CD4-positive, alpha-beta T cell treated with Interferon alpha-2 for 1 hour (primary cell): Measurements from ENCODE around the gene MRGPRG.

Experiments
- DNase-seq, 2 donors: peaks; one replicate each; pipeline ENCODE4 v3.0.0-alpha.2; 2020 to 2022

The MRGPRG gene

GRCh38 chr11:3225826-3226750 is 7.5 kb upstream of the MRGPRG start:
- no peak for DNase-seq

DNA sequence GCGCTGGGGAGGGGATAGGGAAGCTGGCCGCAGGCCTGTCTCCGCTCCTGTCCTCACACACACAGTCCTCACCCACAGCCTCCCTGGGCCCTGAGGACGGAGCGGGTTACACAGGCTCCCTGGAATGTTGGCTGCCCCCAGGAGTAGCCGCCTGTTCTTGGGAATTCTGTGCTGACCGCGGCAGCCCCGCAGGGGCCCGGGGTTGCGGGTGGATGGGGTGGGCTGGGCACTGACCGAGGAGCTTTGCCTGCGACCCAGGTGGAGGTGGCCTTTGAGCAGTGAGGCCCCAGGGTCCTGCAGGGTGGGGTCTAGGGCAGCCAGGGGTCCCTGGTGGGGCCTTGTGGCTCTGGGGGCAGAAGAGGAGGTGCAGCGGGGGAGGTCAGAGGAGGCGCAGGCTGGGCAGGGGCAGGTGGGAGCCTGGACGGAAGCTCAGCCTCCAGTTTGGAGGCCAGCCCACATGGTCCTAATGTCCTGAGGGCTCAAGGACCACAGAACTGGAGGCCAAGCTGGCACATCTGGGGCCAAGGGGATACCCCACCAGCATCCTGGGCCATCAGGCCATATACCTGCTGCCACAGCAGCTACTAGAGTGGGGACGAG is 6.6 kb upstream of the MRGPRG start:
- DNase-seq, result no peak

DNA sequence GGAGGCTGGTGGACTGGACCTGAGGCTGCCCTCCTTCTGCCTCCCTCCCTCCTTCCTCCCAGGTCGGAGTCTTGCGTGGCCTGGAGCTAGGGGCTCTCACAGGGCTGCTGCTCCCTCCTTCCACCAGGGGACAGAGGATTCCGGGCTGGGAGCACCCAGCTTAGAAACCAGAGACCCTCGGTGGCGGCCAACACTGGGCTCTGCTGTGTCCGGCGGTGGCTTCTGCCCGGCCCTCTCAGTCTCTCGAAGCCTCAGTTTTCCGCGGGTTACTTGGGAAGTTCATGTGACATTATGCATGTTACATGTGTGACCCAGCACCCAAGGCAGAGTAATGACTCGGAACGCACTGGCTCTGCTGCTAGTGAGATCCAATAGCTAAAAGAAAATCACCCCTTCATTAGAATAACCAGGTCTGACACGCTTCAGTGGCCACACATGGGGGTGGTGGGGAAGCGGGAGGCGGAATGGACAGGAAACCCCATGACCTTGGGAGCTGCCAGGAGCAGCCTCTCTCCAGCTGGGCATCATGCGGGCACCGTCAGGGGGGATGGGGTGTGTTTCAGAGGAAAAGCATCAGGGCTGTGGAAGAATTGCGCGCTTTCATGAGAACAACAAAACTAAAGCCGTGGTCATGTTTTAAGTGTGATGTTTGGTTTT is 5.9 kb upstream of the MRGPRG start:
- DNase-seq, result no peak

DNA sequence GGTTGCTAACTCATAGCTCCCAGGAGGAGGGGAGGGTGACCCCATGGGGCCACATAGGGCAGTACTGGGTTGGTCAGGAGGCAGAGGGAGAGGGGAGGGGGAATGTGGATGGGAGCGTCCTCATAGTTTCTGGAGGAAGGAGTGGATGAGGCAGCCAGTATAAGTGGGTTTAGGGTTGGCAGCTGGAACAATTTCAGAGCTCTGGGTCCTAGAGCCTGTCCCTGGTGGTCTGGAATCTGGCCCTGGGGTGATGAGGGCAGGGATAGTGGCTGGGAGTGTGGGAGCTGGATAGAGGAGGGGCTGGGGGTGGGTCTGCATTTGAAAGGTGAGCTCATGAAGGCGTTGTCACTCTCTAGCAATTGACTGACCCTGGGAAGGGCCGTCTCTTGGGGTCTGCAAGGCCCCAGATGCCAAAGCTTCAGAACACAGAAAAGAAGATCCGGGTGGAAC is 5.3 kb upstream of the MRGPRG start:
- DNase-seq, result no peak

DNA sequence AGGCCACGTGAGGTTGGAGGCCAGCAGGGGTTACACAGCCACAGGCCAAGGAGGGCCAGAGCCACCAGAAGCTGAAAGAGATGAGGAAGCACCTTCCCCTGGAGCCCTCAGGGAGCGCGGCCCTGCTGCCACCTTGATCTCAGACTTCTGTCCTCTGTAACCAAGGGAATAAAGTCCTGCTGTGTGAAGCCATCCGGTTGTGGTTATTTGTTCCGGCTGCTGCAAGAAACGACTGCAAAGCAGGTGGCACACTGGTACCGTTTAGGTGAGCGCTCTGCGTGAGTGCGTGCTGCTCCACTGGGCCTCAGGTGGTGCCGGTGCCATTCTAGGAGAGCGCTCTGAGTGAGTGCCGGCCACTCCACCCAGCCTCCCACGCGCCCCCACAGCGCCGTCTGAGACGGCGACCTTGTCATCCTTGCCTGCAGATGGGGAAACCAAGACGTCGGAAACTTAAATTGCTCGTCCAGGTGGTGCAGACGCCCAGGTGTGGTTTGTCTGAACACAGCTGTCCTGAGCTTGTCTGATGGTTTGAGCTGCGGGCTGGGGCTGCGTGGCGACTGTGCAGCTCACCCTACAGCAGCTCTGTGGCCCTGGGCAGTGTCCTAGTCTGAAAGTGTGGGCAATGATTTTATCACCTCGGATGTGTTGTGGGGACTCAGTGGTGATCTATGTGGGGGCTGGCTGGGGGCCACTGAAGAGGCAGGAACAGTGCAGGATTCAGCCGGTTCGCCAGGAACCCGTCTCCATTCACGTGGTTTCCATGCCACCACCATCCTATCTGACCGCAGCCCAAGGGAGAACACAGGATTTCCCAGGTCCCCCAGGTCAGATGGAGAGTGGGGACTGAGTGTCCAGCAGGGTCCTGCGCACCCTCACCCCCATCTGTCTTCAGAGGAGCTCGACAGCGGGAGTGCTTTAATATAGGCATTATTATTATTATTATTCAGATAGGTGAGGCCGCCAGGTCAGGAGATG is 4.6 kb upstream of the MRGPRG start:
- no peak for DNase-seq

DNA sequence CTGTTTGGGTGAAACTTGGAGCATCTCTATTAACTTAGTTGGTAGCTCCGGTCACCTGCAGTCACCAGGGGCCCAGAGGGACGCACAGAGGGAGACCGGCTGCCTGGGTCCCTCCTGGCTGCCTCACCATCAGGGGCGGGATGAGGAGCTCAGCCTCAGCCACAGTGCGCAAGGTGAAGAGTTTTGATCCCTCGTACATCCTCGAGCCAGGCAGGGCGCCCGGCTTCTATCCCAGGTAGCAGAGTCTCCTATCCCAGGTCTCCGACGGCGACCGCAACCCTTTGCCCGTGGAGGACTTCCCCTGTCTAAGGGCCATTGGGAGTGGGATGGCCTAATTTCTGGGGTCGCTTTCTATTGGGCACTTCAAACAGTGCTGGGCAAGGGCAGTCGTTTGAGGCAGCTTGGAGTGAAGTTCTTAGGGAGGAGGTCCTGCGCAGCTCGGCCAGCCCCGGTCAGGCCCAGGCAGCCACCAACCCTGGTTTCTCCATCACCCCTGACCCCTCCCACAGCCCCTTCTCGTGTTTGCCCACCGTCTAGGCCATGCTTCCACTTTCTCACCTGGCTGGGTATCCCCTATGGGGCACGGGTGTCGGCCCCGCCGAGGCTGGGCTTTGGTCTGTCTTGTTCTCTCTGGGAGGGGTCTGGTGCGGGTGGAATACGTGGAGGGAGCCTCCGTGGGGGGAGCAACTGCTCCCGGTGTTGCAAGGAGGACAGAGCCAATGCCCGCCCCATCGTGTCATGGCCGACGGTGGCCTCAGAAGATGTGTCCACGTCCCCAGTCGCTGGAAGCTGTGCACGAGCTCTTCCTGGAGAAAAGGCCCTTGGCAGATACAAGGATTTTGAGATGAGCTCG is 3.6 kb upstream of the MRGPRG start:
- DNase-seq, result no peak

DNA sequence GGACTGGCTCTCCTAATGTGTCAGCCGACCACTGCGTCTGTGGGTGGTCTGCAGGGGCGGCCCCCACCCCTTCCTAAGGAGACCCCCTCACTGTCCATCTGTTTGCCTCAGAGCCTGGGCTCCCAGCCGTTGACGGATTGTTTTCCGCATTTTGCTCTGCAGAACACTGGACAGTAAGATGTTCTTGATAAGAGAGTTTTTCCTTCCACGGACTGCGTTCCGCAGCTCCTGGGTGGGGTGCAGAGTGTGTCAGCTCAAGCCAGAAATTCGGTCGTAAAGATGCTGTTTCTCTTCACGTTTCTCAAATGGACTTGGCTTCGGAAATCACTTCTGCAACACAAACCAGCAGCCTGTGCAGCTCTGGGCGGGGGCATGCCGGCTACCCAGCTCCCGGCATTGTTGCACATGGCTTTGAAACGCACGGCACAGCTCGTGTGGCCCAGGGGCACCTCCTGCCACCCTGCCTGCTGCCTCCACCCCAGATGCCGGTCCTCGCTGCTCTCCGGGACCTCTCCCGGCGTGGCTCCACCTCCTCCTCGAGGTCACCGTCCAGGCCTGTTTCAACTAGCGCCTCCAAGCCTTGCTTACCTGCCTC is 2.9 kb upstream of the MRGPRG start:
- DNase-seq, result no peak

DNA sequence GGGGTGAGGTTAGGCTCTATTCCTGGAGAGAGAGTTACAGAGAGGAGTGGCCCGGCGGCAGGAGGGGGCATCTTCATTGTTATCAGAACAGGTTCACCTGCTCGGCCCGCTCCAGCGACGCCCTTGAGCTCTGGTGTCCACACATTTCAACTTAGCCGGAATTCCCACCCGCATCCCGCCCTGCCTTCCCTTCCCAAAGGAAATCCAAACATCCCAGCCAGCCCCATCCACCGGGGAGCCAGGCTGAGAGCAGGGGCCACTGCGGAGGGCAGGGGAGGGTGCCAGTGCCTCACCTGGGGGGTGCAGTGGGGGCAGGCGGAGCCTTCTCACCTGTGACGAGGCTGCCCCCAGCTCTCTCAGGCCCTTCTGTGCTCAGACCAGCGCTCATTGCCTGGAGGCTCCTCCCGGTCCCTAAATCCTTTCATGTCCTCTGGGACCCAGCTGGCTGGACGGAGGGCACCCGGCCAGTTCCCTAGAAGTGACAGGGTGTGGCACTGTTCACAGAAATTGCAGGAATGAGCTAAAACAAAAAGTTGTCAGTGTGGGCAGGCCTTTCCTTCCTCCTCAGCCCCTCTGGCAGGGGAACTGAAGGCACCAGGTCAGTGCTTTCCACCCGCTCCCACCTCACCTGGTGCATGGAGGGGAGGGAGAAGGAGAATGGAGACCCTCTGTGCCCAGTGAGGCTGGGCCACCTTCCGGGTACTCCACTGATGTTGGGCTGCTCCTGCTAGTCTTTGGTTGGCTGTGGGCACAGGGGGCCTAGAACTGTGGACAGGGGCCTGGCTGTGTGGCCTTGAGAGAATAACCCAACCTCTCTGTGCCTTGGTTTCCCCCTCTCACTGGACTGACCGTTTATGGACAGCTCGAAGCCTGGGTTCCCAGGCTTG is 2.2 kb upstream of the MRGPRG start:
- no peak for DNase-seq

GRCh38 chr11:3220101-3220500 is 1.5 kb upstream of the MRGPRG start:
- no peak for DNase-seq

DNA sequence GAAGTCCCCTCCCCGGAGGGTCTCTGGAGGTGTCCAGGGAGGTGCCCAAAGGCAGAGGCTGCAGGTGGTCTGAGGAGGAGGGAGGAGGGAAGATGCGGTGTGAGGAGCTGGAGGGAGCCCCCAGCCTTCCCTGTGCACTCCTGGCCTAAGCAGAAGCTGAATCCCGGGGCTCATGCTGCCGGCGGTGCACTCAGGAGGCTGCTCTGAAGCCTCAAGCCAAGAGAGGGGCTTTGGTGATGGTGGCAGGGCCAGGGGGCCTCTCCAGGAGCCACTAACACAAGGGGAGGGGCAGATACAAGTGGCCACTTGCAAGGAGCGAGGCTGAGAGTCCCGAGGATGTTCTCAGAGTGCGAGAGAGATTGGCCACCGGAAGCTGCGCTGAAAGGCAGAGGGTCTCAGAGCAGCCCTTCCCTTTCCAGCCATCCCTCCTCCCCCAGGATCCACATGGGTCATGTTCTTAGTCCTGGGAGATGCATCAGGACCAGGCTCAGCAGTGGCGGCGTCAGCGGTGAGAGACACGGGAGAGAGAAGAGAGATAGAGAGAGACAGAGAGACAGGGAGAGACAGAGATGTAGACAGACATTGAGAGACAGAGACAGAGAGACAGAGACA is 774 bp upstream of the MRGPRG start:
- no peak for DNase-seq

DNA sequence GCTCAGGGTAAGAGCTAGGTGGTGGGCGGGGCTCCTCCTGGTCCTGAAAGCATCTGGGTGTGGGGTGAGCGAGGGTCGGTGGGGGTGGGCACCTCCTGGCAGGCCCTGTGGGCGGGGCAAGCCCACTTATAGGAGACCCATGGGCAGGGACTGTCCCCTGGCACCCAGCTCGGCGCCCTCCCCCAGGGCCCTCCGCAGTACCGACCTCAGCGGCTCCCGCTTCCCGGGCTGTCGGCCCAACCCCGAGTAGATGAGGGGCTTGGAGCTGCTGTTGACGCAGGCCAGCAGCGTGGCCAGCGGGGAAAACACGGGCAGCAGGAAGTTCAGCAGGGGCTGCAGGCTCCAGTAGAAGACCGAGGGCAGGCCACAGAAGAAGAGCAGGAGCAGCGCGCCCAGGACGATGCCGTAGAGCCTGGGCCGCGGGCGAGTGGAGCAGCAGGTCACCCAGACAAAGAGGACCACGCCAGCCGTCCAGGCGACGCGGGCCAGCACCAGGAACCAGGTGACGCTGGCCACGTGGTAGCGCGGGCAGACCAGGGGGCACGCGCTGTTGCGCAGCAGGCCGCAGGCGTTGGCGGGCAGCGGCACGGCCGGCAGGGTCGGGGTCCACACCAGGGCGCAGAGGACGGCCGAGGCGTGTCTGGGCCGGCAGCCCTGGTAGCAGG is 663 bp downstream of the MRGPRG start:
- DNase-seq, result no peak

DNA sequence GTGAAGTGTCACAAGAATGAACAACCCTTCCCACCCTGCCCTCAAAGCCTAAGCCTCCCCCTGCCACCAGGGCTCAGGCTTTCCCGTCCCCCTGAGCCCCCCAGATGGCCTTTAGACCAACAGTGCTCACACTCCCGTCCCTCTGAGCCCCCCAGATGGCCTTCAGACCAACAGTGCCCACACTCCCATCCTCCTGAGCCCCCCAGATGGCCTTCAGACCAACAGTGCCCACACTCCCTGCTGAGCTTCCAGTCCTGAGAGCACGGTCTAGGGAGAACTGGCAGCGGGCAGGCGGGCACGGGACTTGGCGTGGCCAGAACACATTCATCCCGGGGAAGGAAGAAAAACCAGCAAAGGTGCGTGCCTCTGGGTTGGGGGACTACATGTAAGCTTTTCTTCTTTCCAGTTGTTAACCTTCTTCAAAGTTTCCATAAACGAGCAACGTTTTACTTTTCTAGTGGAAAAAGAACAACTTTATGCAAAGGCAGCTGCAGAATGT is 2.5 kb downstream of the MRGPRG start:
- no peak for DNase-seq

DNA sequence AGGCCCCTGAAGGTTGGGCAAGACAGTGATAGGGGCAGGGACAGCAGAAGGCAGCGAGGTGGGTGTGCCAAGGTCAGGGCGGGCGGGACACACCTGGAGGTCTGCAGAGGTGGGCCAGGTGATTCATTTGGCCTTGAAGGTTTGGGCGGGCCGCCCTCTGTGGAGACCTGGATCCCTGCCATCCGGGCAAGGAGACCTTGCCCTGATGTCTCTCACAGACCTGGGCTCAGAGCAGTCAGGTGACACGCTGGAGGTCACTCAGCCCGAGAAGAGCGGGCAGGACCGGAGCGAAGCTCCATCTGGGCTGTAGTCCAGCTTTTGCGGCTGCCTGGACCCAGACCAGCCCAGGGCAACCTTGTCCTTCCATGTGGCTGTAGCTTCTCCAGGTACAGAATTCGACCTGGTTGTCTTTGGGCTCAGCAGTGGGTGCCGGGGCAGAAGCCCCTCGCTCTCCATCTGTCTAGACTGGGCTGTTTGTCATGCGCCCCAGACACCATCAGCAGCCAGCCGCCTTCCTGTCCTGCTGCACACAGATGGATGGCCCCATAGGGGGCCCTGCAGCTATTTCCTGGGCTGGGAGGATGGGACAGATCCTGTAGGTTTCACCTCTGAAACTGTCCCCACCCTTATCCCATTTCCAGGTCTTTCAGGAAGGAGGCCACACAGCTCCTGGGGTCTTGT is 3.1 kb downstream of the MRGPRG start:
- DNase-seq, result no peak

GRCh38 chr11:3214420-3214699 is 4.3 kb downstream of the MRGPRG start:
- no peak for DNase-seq

- DNase-seq, result no peak
Measured at GRCh38 chr11:3213659-3214419, 4.8 kb downstream of the MRGPRG start.

DNA sequence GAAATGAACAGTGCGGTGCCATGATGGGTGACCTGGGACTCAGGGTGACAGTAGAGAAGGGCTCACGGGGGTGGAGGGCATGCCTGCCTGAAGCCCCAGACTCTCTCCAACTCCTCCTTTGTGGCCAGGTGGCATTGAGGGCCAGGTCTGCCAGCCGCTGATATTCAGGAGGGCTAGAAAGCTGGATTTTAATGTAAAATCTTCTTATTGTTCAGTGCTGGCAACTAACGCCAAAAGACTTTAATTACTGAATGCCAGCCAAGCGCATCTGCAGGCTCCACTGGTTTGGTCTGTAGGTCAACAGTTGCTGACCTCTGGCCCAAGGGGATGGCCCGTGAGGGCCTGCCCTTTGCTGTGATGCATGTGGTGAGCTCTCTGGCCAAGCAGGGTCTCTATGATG is 10.3 kb downstream of the MRGPRG start:
- DNase-seq, result no peak

GRCh38 chr11:3207526-3208189 is 11.0 kb downstream of the MRGPRG start:
- DNase-seq, result no peak

GRCh38 chr11:3206922-3207204 is 11.8 kb downstream of the MRGPRG start:
- no peak for DNase-seq
